GOT3 (cell line): ENCODE measurements around the gene ZBTB8A.
"Not testable (repeated sequence)": the region's sequence is repeated elsewhere in the genome, so short reads cannot be mapped to it uniquely, and the experiment has no call there.

Source experiments
- DNase-seq: peaks from one replicate; lab custom pipeline; 2025; ENCODE audit warnings: mixed read lengths; lab: John Stamatoyannopoulos, UW

Gene ZBTB8A

GRCh38 chr1:32538887-32539583 lies at the start of gene ZBTB8A:
Gene ZBTB8A (plus strand): TSS chr1:32539427. CDS start chr1:32592932, 53,505 bp downstream.
- no peak for DNase-seq

- no peak for DNase-seq
Measured at GRCh38 chr1:32489774-32490454, 49.3 kb upstream of the ZBTB8A start.

- DNase-seq, result no peak
Measured at GRCh38 chr1:32491386-32491785, 47.8 kb upstream of the ZBTB8A start.

- DNase-seq, result no peak
Measured at GRCh38 chr1:32494196-32494595, 45.0 kb upstream of the ZBTB8A start.

- DNase-seq, result no peak
Measured at GRCh38 chr1:32494711-32495337, 44.4 kb upstream of the ZBTB8A start.

- no peak for DNase-seq
Measured at GRCh38 chr1:32496127-32496526, 43.1 kb upstream of the ZBTB8A start.

GRCh38 chr1:32498751-32499150 lies 40.5 kb upstream of the ZBTB8A start:
- no peak for DNase-seq

GRCh38 chr1:32500387-32501209 lies 38.6 kb upstream of the ZBTB8A start:
- DNase-seq, result no peak

GRCh38 chr1:32501865-32502264 lies 37.4 kb upstream of the ZBTB8A start:
- no peak for DNase-seq

GRCh38 chr1:32503153-32503552 lies 36.1 kb upstream of the ZBTB8A start:
- no peak for DNase-seq

GRCh38 chr1:32507021-32507420 lies 32.2 kb upstream of the ZBTB8A start:
- DNase-seq, result no peak

GRCh38 chr1:32508761-32509160 lies 30.5 kb upstream of the ZBTB8A start:
- DNase-seq, result no peak

GRCh38 chr1:32509939-32510338 lies 29.3 kb upstream of the ZBTB8A start:
- DNase-seq, result no peak

- no peak for DNase-seq
Measured at GRCh38 chr1:32516402-32516801, 22.8 kb upstream of the ZBTB8A start.

GRCh38 chr1:32518976-32519375 lies 20.3 kb upstream of the ZBTB8A start:
- no peak for DNase-seq

GRCh38 chr1:32521165-32521564 lies 18.1 kb upstream of the ZBTB8A start:
- no peak for DNase-seq

- DNase-seq, result no peak
Measured at GRCh38 chr1:32525053-32525452, 14.2 kb upstream of the ZBTB8A start.

GRCh38 chr1:32525661-32526444 lies 13.4 kb upstream of the ZBTB8A start:
- no peak for DNase-seq

GRCh38 chr1:32528550-32528949 lies 10.7 kb upstream of the ZBTB8A start:
- not testable (repeated sequence) for DNase-seq

GRCh38 chr1:32533792-32534327 lies 5.4 kb upstream of the ZBTB8A start:
- DNase-seq, result no peak

- DNase-seq, result no peak
Measured at GRCh38 chr1:32536117-32536516, 3.1 kb upstream of the ZBTB8A start.
